Globus pallidus (tissue), 1 donor: ENCODE measurements around the gene ABL2.

ENCODE experiments used
- DNase-seq: peaks from one replicate; pipeline ENCODE4 v3.0.0-alpha.2; 2015; ENCODE audit warnings: low spot score

The ABL2 gene

DNA sequence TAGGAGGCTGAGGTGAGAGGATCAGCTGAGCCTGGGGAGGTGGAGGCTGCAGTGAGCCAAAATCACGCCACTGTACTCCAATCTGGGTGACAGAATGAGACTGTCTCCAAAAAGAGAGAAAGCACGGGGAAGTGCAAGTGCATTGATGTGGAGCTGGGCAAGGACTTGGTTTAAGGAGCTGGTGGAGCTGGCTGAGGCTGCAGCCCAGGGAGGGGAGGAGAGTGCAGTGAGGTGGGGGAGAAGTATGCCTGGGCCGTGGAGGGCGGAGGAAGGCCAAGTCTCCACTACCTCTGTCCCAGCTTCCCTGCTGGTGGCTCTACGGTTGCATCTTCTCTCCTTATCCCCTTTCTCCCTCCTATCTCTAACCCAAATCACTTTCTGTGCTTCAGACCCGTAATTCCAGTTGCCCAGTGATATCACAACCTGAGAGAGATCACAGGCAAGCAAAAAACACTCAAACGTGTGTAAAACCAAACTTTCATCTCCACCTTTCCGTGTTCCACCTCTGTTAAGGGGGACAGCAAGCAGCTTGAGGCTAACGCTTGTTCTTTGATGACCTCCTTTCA lies 136.5 kb downstream of the ABL2 start:
- DNase-seq, result no peak

DNA sequence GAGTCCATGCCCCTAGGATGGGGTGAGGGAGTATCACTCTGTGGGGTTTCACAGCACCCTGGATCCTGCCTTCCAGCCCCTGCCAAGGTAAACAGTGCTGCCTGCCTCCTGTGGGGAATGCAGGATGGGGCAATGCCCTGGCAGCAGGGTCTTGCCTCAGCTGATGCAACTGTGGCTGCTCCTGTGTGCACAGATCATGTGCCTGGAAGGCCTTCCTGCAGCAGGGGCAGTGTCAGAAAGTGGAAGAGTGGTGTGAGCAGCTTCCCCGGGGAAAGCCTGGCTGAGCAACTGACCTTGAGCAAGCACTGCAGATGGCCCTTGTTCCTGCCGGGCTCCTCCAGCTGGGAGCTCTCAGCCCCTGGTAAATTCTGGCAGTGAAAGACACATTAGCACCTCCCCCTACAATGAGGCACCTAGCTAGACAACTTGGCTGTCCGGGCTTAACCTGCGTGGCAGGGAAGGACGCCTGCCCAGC lies 137.7 kb downstream of the ABL2 start:
- DNase-seq, result no peak

DNA sequence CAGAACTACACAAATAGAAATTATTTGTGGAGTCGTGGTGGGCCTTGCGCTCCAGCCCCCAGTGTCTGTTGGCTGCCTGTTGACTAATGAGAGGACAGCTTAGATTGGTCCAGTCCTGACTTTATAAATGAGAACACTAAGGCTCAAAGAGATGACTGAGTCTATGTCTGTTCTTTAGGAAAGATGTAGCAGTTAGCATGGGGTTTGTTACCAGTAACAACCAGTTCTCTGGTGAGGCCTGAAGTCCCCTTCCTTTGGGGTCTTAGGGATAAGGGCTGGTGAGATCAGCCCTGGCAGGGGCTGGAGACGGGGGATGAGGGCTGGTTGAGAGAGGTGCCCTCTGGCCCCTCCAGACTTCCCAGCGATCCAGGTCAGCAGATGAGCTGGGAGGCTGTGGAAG lies 138.6 kb downstream of the ABL2 start:
- no peak for DNase-seq

DNA sequence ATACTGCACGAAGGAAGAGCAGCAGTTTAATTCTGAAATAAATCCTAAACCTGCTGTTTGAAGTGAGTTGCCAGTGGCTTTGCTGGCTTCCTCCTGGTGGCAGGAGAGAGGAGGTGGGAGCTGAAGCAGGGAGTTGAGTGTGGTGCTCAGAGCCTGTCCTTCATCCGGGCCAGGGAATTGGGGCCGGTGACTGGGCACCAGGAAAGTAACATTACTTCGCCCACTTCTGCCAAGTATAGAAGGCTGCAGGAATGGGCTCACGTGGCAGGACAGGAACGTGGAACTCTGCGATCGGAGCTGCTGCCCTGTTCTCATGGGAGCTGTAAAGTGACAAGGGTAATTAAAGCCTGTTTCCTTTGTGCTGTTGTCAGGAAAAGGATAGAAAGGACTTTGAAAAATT lies 139.0 kb downstream of the ABL2 start:
- DNase-seq, result no peak

DNA sequence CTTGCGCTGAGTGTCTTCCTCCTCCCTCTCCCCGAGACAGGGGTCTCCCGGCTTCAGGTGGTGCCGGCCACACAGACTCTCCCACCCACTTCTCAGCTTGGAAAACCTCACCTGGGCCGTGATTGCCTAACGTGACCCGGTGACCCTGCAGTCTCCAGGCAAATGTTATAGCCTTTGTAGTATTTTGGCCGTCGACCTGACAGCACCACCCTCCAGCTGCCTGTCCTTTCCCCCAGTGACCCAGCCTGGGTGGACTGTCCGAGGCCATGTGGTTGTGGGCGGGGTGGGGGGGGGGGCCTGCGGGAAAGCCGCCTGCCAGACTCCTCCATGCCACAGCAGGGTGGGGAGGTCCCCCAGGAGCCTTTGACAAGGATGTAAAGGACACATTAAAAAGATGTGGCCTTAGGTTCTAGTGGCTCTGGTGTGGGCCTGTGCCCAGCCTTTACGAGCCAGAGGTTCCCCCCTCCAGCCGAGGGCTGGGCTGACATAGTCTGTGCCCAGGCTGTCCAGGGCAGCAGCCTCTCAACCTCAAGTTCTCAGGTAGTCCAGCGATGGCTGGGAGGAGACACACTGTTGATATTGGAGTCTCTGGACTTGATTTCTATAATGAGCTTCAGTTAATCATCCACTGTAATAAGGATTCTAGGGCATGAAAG lies 139.5 kb downstream of the ABL2 start:
- no peak for DNase-seq

DNA sequence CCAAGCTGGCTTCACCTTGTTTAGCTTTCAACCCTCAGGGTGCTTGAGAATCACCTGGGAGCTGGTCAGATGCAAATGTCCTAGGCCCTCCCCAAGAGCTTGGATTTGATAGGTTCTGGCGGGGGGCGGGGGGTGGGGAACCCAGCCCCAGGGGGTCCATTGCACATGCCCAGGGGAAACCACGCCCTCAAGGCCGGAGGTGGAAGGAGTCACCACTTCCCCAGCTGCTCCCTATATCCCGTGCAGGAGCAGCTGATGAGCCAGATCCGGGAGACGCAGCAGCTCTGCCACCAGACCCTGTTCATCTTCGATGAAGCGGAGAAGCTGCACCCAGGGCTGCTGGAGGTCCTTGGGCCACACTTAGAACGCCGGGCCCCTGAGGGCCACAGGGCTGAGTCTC lies 141.8 kb downstream of the ABL2 start:
- DNase-seq, result no peak

DNA sequence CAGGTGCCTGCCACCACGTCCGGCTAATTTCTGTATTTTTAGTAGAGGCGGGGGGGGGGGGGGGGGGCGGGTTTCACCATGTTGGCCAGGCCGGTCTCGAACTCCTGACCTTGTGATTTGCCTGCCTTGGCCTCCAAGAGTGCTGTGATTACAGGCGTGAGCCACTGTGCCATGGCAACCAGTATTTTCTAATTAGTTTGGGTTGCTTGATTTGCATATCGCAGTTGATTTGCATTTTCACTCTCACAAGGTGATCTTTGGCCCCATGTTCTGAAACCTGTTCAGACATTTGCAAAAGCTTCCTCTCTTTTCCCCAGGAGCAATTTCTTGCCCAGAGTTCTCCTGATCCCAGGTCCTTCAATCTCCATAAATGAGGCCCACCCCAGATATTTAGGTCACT lies 145.9 kb downstream of the ABL2 start:
- no peak for DNase-seq

DNA sequence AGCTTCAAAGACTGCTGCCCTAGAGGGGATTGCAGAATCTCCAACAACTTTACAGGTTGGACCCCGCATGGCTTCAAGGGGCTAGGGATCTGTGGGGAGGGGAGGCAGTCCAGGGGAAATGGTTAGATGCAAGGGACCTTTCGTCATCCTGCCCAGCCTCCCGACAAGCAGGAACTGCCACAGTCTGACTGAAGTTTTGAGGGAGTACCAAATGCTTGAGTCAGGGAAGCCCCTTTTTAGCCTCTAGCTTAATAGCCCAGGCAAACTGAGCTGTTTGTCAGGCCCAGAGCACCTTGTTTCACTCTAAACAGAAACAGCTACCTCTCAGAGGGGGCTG lies 146.5 kb downstream of the ABL2 start:
- DNase-seq, result peak; percentile 18

DNA sequence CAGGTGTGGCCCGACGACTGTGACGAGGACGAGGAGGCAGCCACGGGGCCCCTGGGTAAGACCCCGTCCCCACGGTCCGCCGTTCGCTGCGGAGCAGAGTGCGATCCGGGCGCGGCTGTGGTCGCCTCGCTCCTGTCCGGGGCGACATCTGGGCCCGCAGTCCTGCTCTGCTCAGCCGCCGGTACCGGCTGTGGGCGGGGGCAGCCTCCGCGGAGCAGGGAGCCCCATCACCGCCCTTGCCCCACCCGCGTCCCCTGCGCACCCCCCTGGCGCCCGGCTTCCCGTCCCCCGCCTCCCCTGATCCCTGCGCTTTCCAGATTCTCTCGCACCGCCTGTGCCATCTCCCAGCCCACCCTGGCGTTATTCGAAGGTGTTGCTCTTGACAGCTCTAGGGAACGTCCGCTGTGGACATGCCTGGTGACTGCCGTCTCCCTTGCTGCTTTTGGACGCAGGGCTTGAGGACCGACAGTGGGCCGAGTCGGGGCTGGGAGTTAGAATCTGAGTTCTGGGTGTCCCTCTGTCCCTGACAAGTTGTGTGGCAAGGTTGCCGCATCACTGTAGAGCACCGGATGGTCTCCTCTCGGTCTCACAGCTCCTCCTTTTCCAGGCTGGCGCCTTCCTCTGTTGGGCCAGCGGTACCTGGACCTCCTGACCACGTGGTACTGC lies 147.0 kb downstream of the ABL2 start:
- DNase-seq, result peak; percentile 11

DNA sequence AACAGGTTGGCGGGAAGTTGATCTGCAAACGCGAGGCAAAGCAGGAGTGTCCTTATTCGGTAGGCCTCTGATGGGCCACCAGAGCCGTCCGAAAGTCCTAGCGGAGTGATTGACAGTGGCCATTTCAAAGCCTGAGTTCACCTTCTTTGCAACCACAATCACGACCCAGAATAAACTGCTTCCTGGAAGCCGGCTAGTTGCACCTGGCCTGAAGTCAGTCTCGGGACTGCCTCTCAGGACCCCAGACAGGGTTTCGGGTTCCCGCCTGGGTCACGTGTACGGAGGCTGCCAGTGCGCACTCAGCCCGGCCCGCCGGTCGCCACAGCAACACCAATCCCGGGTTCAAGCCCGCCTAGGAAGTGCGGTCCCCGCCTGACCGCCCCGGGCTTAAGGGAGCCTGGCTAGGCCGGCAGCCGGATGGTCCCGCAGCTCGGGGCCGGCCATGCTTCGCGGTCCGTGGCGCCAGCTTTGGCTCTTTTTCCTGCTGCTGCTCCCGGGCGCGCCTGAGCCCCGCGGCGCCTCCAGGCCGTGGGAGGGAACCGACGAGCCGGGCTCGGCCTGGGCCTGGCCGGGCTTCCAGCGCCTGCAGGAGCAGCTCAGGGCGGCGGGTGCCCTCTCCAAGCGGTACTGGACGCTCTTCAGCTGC lies 147.7 kb downstream of the ABL2 start, which contains the start of gene TOR3A:
TOR3A (plus strand) TSS at position 384 of the 646 bp plus-strand sequence; CDS start at position 443, 59 bp downstream.
- peak; percentile 87 for DNase-seq

DNA sequence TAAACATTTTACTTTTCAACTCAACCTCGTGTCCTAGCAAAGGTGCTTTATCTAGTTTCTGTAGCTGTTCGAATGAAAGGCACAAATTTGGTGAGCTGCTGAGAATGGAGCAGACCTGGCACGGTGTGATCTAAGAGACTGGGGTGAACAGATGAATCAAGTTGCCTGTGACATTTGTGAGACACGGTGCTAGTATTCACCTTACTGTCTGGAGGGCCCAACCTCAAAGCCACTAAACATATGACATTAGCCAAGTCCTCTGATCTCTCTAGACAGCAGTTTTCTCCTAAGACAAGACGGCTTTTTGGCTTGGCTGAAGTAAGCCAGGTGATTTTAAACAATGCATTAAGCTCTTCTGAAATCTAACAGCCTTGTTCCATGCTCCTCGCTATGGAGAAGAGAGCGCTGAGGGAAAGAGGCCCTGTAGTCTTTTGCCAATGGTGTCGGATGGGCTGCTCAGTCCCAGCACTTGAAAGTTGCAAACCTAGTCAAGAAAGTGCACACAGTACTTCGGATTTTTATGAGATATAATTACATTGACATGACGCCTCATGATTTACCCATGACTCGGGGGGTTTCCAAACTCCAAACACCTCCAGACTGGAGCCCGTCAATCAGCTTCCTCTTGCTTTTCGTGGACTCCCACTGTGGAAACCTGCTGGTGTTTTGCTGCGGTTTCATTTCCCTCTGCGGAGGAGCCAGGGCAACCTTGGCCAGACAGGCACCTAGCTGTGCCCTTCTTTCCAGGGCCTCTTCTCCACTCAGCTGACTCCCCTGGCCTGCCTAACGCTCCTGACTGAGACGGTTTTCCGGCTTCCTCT lies 148.4 kb downstream of the ABL2 start:
- DNase-seq, result no peak

DNA sequence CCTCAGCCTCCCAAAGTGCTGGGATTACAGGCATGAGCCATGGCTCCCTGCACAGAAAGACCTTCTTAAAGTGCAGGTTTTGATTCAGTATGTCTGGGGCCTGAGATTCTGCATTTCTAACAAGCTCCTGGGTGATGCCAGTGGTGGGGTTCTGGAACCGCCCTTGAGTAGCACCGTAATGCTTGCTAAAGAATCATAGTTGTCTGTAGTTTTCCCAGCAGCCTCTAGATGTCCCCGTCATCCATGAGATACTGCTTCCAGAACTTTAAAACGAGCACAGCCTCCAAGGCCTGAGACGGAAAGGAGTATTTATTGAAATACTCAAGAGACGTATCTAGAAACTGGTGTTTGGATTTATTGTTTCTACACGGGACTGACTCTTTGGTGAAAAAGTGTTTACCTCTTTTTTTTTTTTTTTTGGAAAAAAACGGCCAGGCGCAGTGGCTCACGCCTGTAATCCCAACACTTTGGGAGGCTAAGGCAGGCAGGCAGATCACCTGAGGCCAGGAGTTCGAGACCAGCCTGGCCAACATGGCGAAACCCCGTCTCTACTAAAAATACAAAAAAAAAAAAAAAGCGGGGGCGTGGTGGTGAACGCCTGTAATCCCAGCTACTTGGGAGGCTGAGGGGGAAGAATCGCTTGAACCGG lies 150.2 kb downstream of the ABL2 start:
- DNase-seq, result peak; percentile 67

DNA sequence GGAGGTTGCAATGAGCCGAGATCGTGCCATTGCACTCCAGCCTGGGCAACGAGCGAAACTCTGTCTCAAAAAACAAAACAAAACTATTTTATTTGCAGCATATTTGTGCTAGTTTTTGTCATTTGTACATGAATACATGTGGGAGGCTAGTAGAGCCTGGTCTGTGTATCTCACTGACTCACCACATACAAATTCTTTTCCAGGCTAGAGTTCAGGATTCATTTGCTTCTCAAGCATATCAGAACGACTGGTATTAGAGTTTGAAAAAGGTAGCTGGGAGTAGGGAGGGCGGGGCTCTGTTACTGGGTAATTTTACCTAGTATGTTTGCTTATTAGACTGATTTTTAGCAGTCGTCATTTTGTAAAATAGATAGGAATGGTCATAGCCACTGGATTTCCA lies 152.1 kb downstream of the ABL2 start:
- no peak for DNase-seq

DNA sequence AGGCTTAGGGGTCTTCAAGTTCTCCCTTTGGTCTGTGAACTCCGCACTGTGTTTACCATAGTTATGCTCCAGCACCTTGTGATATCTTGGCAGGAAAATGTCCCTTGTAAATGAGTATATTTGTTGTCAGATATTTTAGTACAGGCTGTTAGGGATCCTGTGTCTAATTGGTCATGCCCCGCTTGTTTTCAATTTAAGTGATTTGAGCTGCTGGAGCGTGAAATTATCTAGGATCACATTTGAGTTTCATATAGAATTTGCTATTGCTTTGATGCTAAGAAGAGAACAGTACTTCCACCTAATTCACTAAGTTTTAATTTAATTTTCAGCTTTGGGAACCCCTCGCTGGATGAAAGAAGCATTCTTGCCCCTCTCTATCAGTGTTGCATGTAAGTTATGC lies 163.0 kb downstream of the ABL2 start:
- DNase-seq, result no peak

DNA sequence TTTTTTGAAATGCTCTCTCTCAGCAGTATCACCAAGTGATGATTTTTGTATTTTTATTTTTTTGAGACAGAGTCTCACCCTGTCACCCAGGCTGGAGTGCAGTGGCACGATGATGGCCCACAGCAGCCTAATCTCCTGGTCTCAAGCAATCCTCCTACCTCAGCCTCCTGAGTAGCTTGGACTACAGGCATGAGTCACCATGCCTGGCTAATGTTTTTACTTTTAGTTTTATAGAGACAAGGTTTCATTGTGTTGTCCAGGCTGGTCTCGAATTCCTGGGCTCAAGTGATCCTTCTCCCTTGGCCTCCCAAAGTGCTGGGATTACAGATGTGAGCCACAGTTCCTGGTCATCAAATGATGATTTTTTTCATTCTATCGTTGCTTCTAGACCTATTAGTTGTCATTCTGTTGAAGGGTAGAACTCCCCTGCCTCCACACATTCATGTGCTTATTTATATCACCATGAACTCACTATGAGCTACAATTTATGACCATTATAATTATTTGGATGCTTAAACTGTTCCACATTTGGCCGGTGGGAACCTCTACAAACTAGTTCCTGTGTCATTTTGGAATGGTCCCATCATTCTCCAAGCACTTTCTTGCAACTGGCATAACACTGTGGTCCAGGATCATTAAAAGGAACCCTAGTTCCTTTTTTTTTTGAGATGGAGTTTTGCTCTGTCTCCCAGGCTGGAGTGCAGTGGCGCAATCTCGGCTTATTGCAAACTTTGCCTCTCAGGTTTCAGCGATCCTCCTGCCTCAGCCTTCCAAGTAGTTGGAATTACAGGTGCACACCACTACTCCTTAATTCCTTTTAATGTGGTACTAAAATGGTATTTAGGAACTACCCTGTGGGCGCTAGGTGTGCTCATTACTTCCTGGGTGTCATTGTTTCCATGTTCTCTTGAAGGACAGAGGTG lies 167.9 kb downstream of the ABL2 start:
- DNase-seq, result no peak

DNA sequence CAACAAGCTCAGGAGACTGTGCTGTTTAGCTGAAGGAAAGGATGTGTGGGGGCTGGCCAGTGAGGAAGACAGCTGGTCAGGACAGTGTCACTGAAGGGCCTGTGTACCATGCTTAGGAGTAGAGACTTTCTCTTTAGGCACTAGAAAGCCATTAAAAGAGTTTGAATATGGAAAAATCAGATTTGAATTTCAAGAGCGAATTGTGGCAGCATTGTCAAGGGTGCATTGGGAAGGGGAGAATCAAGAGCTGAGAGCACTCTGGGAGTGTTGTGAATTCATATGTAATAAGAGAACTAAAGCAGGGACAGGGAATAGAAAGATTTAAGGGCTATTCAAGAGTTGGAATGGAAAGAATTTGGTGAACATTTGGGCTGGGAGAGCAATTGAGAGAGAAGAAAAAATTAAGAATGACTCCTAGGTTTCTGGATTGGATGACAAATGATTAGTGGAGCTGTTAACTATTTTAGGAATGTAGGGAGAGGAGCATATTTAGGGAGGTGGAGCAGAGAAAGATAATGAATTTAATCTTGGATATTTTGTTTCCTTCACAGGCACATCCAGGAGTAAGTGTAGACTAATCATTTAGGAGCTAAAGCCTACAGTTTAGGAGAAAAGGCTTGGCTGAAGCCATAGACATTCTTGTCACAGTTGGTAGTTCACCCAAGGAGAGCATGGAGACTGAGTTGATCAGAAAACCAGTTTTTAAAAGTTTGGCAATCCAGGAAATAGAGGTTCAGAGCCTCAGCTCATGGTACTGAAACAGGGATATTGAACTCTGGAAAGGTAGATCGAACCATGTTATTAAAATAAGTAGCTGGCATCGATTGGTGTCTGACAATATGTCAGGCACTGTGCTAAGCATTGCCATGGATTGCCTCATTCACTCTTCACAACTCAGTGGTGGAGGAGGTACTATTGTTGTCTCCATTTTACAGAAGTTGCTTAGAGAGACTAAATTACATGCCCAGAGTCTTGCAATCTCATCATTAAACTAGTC lies 170.7 kb downstream of the ABL2 start:
- no peak for DNase-seq

DNA sequence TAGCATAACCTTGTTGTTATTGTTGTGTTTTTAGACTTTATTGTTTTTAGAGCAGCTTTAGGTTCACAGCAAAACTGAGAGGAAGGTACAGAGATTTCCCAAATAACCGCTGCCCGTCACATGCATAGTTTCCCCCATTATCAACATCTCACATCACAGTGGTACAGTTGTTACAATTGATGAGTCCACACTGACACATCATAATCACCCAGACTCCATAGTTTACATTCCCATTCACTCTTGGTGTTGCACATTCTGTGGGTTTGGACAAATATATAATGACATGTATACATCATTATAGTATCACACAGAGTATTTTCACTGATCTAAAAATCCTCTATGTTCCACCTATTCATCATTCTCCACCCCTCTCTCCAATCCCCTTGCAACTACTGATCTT lies 173.5 kb downstream of the ABL2 start:
- no peak for DNase-seq

DNA sequence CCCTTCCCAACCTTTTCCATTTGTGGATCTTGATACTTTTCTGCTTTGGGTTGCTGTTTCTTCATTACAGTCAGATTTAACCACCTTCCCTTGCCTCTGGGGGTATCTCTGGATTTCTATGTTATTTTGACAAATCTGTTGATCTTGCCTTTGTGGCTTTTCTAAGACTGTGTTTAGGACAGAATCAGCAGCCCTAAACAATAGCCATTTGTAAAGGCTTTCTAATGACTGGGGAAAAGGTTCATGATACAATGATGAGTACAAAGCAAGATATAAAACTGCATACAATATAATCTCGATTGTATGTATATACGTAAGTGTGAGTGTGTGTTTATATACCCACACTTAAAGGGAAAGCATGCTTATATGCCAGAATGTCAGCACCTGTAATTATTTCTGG lies 176.0 kb downstream of the ABL2 start:
- peak; percentile 27 for DNase-seq

DNA sequence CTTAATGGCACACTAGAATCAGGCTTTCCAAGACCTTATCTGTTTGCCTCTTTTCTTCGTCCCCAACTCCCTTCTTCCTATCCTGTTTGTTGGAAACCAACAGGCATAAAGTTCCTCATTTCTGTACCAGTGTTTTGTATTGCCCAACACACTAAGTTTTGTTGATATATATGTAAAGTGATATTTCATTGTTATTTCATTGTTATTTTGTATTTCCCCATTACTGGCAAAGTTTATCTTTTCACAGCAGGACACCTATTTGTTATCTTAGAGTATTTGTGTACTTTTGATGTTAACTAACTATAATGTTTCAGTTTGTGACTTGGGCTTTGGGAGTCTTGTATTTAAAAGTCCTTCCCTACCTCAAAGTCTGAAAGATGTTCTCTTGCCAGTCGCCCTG lies 176.7 kb downstream of the ABL2 start:
- DNase-seq, result no peak
